GM18867 (cell line): ENCODE data around the gene ARFGEF3.
"Not testable (repeated sequence)": the region's sequence is repeated elsewhere in the genome, so short reads cannot be mapped to it uniquely, and the experiment has no call there.

Source experiments
- ATAC-seq: cut with Tn5 transposase; IDR thresholded peaks from one replicate; pipeline ENCODE4 v1.9.1; 2021; ENCODE audit warnings: mild to moderate bottlenecking, moderate library complexity; ENCODE audit not compliant: unreplicated experiment

ARFGEF3 gene

DNA sequence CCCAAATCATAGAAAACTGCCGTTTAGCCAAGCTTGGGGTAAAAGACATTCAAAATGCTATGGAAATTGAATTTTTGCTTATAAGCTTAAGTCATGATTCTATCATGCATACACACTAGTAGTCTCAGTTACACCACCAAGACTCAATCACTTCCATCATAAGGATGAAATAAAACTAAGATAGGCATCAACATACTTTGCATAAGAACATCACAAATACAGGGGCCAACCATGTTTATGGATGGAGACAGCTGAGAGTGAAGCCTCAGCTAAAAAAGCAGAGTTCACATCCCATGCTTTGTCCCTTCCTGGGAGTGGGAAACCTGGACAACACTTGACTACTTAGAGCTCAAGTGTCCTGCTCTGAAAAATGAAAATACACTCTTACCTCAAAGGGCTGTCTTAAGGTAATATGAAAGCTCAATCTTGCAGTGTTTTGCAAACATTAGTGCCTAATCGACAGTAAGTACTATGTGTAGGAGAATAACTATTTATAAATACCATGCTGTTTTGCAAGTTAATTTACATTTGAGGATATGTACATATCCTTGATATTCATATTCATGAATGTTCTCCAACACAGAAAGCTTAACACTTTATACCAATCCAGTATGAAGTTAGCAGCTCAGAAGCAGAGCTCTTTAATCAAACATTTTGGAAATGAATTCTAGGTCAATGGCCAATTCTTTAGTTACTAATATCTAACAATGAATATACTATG lies 184.0 kb downstream of the ARFGEF3 start:
- ATAC-seq = no peak

DNA sequence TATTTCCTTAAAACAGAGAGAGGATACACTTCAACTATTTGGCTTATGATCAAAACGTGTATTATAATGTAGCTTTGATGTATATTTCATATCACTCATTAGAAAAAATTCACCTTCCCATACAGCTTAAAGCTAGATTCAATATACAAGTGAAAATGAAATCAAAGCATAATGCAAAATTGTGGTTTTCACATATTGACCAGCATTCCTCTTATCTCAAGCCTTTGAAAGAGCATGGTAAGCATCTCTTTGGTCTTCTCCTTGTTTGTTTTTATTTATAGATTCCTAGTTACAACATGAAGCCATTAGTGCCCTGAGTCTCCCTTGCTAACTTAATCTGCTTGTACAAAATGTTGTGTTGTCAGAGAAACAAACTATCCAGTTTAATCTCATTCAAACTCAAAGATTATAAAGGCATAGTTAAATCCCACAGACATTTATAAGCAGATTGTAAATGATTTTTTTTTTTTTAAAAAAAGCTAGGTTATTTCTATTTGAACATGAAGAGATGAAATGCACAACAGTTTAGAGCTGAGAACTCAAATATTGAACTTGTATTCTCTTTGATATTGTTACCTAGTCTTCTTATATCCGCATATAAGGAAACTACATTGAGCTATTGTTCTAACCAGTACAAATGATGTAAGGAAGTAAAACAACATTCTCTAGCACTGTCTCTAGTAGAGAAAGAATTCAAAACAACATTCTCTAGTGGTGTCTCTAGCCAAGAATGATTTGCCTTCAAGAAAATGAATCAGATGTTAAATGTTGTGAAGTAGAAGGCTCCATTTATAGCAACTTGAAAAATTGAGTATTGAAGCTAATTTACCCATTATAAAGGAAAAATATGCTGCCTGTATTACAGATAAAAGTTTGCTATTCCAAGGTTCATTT lies 184.8 kb downstream of the ARFGEF3 start:
- ATAC-seq = no peak

DNA sequence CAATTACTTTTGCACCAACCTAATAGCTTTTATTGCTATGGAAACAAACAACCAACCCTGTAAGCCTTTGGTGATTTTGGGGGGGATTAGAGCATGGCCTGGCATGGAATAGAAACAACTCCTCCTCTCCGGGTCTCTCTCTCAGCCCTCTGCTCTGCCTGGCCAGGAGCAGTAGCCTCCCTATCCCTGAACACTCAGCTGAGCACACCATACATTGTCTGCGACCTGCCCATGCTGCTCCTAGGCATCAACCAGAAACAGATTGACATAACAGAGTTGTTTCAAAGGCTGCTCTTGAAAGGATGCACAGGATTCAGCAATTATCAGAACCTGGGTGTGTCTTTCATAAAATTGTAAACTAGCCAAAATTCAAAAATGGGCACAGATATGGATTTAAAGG lies 186.1 kb downstream of the ARFGEF3 start:
- no peak for ATAC-seq

DNA sequence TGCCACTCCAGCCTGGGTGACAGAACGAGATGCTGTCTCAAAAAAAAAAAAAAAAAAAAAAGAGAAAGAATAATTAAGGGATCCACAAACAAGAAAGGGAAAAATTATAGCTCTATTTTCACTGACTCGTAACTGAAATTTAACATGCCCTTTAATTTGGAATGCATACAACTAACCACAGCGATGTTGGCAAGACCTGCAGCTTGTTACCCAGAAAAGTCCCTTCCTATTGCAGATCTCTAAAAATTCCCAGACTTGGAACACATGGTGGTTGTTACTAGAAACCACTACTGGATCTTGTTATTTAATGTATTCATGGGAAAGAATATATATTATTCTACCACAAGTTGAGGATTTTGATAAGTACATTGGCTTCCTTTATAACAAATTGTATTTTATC lies 188.2 kb downstream of the ARFGEF3 start:
- ATAC-seq = no peak

DNA sequence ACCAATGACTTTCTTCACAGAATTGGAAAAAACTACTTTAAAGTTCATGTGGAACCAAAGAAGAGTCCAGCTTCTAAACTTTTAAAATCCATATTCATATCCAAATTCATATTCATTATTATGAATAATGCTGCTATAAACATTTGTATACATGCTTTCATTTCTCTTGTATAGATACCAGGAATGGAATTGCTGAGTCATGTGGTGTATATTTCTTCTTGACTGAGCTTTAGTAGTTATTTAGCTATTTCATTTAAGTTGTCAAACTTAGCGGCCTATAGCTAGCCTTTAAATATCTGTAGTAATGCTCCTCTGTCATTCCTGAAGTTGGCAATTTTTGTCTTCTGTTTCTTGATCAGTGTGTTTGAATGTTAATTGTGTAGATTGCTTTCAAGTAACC lies 196.2 kb downstream of the ARFGEF3 start:
- no peak for ATAC-seq

DNA sequence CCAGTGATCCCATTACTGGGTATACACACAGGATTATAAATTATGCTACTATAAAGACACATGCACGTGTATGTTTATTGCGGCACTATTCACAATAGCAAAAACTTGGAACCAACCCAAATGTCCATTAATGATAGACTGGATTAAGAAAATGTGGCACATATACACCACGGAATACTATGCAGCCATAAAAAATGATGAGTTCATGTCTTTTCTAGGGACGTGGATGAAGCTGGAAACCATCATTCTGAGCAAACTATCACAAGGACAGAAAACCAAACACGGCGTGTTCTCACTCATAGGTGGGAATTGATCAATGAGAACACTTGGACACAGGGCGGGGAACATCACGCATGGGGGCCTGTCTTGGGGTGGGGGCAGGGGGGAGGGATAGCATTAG lies 206.9 kb downstream of the ARFGEF3 start:
- not testable (repeated sequence) for ATAC-seq

DNA sequence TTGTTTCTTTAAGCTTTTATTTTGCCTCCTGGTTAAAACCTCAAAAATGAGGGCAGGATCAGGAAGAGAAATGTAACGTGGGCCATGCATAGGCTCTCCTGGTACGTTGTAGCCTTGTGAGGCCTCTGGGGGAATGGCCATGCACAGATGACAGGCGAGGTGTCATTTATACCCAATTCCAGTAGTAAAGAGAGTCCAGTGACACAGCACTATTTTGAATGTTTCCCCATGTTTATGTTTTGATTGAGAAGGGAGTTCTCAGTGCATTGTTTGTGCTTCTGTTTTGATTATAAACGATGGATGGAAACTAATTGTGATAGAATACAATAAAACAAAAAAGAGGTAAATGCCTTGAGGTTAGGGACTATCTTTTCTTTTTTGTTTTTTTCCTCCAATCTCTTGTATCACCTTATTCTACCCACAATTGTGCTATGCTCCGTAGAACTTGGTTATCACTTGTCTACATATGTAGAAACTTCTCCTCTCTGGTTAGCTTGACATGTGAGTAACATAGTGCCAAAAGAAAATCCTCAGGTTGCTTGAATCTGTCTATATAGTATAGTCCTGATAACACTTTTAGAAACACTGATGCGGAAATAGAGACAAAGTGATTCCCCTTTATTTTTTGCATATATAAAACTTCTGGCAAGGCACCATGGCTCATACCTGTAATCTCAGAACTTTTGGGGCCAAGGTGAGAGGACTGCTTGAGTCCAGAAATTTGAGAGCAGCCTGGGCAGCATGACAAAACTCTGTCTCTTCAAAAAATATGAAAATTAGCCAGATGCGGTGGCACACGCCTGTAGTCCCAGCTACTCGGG lies 209.1 kb downstream of the ARFGEF3 start:
- ATAC-seq = no peak

DNA sequence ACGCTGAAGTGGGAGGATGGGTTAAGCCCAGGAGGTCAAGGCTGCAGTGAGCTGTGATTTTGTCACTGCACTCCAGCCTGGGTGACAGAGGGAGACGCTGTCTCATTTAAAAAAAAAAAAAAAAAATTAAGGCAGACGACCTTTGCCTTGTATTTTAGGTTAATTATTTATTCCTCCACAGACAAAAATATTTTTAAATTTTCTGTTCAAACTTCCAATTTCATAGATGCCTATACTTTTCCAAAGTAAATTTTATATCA lies 209.6 kb downstream of the ARFGEF3 start:
- ATAC-seq = no peak

DNA sequence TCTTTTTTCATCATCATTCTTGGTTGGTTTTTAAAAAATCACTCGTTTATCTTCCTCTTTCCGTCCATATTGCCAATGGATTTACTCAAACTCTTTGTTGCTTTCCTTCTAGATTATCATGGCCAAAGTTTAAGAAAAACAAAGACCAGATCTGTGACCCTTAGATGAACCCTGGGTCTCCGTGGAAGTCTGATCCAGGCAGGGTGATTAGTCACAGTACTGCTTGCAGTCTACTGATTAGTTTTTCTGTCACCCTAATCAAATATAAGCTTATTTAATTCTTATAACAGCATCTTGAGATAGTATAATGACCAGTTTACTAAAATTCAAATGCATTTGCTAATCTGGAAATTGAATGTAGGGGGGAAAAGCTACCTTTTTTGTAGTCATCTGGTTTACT lies 210.0 kb downstream of the ARFGEF3 start:
- ATAC-seq = no peak

DNA sequence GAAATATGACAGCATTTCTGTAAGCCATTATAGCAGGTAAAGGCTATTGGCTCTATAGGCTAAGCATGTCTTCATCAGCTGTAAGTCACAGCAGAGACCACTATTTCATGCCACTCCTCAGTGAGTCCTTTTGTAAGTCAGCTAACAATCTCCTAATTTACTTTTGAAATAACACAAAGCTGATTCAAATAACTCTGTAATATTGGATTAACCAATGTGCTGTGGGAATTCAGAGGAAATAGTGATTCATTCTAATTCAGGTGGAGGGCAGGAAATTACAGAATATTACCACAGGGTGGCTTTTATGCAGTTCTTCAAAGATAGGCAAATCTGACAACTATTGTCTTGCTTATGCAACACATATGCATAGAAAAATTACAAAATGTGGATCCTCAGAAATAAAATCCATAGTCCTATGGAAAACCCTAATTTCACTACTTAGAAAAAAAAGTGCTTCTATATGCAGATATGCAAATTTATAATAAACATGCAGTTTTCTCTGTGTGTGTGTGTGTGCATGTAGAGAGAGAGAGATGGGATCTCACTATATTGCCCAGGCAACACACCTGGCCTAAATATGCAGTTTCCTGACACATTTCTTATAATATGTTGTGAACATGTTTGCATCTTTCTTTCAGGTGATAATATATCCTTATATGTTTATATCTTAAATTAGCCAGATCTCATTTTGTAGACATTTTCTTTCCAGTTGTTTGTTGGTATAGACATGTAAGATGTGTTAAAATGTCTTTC lies 211.1 kb downstream of the ARFGEF3 start:
- no peak for ATAC-seq

DNA sequence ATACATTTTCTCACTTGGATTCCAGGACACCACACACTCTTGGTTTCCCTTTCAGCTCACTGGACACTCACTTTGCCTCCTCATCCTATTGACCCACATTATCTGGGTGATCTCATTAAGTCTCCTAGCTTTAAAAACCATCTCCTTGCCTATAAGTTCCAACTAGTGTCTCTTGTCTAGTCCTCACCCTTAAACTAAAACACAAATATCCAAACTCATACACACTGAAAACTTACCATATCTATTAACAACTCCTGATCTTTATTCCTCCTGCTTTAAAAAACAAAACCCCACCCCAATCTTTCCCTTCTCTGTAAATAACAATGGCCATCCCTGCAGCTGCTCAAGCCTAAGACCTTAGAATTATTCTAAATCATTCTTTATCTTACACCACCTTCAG lies 212.5 kb downstream of the ARFGEF3 start:
- no peak for ATAC-seq

DNA sequence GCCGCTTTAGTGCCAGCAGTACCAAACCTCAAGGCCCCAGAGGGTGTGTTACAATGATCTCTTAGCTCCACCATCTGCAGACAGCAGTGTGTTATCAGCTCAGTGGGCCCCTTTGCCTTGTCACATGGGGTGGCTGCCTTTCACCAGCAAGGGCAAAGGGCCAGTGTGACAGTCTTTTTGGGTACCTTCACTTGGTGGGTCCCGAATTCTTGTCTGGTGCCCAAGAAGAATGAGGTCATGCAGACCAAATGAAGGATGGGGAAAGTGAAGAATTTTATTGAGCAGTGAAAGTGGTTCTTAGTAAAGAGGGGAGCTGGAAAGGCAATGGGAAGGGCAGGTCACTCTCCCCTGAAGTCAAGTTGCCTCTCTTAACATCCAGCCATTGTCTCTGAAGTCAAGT lies 213.1 kb downstream of the ARFGEF3 start:
- no peak for ATAC-seq

DNA sequence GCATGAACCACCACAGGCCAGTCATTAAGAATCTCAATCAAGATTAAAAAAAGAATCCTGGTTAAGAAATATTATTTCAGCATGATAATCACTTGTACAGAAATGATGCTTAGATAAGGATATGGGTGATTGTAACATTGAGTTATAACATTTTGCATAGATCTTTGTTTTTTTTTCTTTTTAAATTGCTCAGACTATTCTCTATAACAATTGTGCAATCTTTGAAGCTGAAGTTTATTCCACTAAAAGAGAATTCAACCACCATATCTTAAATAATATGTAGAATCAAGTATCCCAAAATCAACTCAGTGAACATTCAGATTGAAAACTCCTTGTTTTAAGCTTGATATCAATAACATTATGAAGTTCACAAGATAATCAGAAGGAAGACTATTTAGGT lies 215.3 kb downstream of the ARFGEF3 start:
- ATAC-seq = no peak

DNA sequence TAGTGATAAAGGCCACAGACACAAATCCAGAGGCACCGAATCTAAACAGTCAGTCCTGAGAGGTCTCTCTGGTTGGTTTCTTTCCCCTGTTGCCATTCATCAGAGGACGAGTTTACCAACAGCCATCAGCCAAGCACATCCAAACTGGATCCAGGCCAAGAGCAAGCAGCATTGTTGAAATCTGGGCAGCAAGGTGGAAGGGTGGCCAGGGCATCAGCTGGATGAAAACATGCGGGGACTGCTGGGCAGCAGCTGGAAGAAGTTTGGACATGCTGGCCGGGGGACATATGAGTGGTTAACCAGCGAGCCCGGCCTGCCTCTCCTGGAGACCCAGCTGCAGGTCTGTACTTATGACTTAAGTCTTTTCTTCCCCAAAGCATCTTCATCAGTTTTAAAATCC lies 216.1 kb downstream of the ARFGEF3 start, which contains the start of gene SMIM28:
TSS of gene SMIM28 (plus strand) at position 62 of the 400 bp plus-strand sequence. CDS start at position 230, 168 bp downstream.
- no peak for ATAC-seq

DNA sequence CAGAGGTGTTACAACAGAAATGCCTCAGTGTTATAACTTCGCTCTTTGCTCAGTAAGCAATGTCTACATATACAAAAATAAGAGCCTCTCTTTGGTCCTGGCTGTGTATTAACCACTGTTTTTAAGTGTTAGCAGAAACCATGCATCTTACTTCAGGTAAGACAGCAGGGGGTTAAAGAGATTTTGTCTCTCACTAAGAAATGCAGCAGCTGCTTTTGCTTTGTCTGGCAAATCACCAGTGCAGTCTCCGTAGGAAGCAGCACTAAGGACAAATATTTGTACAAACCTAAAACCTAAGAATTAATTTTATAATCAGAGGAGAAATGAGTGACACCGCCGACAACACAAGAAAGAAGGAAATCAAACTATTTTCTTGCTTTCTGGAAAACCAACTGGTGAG lies 216.7 kb downstream of the ARFGEF3 start:
- ATAC-seq = no peak

DNA sequence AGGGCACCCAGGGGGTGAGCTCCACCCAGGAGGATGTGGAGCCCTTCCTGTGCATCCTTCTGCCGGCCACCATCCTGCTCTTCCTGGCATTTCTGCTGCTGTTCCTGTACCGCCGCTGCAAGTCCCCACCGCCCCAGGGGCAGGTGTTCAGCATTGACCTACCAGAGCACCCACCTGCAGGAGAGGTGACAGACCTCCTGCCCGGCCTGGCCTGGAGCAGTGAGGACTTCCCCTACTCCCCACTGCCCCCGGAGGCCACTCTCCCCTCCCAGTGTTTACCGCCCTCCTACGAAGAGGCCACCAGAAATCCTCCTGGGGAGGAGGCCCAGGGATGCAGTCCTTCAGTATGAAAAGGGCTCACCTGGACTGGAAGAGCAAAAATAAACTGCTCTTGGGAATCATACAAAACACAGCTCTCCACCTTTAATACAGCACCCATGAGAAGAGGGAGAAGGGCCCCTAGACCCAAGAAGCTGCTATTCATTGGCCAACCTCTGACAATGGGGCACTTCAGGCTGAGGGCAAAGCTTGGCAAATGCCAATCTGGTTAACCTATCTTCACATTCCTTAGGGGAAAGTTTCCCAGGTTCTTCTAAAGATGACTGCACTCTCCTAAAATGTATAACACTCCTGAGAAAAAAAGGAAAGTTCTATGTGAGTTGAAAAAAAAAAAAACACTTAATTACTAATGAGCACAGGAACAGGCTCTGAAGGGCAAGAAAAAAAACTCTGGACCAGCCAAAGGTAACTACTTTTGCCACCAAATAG lies 220.9 kb downstream of the ARFGEF3 start:
- no peak for ATAC-seq

DNA sequence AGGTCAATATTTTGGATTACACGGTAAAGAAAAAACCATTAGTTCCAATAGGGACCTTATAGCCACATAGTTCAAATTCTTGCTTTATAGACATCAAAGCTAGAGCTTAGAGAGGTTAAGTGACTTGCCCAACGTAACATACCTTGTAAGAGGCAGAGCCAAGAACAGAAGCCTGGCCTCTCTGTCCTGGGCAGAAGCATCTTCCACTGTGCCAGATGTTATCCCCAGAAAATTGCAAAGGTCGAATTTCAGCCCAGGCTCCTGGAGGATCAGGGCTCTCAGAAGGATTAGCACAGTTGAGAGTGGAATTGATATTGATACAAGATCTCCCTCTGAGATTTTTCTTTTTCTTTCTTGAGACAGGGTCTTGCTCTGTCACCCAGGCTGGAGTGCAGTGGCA lies 222.0 kb downstream of the ARFGEF3 start:
- no peak for ATAC-seq

DNA sequence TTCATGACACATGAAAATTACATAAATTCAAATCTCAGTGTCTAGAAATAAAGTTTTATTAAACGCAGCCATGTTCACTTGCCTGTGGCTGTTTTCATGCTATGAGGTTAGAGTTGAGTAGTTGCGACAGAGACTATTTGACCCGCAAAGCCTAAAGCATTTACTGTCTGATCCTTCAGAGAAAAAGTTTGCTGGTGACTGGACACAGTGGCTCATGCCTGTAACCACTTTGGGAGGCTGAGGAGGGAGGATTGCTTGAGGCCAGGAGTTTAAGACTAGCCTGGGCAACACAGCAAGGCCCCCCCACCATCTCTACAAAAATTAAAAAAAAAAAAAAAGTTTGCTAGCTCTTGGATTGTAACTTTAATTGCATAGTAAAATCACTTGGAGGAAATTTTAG lies 225.2 kb downstream of the ARFGEF3 start:
- no peak for ATAC-seq

DNA sequence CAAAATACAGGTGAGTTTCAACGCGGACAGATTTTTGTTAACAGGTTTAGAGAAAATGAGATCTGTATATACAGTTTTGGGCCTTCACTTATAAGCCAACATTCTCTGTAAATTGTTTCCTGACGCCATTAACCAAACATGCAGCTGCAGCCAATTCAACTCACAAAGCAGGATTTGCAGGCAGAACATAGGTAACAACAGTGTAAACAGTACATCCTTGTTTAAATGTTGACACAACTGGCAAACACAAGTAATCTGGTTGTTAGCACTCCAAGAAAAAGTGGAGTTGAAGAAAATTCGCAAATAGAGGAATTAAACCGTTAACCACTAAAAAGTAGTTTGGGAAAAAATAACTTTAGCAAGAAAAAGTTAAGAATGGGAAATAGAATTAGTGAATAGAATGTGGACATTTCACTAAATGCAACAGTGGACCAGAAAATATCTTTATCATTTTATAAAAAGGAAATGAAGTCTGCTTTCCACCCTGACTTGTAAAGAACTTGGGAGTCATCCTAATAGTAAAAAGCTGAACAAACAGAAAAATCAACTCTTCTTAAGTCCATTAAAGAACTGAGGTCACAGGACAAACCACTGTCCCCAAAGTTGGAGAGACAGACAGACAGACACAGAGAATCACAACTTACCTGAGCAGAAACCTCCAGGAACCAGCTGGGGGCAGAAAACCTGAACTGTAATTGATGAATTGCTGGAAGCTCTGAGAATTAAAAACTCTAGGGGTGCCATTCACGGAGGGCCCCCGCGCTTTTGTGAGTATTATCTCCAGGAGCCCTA lies 226.0 kb downstream of the ARFGEF3 start:
- no peak for ATAC-seq
